Measurements from ENCODE around the gene PLXND1.

The PLXND1 gene

DNA sequence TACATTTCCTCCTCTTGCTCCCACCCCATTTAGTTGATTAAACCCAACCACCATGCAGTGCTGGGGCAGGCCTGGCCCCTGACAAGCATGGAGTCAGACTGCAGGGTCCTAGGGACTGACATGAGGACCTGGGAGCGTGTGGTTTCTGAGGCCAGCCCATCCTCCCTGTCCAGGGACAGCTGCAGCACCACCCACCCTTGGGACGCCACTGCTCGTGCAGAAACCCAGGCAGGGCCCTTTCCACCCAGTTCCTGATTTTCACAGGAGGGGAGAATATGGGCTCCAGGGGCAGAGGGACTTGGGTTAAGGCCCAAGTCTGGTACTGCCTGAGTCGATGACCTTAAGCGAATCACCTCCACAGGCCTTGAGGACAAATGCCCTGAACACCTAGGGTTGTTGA is 23.7 kb downstream of the PLXND1 start:
- DNase-seq = no peak

DNA sequence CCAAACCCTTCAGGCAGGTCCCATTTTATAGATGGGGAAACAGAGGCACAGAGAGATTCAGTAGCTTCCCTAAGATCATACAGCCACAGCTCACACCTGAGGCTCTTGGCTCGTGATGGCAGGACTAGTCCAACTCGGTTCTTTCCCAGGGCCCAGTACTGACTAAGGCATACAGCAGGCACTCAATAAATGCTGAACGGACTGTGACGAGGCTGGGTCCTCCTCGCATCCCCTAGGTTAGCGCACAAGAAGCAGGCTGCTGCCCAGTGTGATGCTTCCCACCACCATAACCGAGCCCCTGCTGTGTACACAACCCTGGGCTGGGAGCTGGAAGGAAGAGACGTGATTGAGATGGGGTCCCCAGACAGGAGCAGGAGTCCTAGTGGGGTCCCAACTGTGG is 24.9 kb downstream of the PLXND1 start:
- DNase-seq = no peak

DNA sequence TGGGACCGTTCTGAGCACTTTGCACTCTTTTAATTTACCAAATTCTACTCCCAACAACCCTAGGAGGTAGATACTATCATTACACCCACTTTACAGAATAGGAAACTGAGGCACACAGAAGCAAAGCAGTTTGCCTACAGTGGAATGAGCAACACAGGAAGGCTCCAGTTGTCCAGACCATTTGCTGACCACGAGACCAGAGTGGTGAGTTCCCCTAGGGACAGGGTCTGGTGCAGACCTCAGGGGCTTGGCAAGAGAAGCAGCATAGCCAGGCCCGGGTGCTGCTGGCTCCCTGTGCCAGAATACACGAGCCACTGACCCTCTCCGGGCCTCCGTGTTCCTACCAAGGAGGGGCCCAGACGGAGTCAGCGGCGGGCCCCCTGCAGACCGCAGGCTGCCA is 26.5 kb downstream of the PLXND1 start:
- DNase-seq = no peak

DNA sequence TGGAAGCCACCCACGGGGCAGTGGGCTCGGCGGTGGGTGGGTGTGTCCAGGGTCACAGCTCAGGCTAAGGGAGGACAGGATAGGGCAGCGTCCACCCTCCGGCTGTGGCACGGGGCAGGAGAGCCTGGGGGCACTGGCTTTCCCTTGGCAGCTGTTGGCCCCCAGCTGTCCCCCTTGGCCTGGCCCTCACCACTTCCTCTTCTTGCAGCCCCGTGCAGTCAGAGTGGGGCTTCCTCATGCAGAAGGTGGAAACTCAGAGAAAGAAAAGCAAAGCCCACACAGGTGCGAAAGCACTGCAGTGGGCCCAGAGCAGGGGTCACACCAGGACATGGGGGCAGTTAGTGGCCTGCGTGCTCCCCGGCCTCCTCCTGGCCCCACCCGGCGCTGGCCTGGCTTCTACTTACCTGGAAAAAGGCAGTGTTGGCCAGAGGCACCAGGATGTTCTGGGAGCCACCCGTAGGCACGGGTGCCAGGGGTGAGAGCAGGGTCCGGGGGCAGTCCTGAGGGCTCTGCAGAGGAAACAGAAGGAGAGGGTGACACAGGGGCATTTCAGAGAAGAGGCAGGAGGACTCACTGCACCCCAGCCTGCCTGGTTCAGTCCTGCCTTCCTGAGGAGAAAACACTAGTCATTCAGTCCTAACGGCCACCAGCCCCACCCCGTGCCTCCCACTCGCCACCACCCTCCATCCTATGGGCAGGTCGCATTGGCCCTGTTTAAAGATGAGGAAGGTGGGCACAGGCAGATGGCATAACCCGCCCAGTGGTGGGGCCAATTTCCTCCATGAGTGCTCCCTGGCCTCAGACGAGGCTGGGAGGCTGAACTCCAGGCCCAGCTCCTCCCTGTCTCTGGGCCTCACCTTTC is 28.3 kb downstream of the PLXND1 start:
- peak; percentile 26 for DNase-seq

GRCh38 chr3:129577366-129577765 is 29.1 kb downstream of the PLXND1 start:
- DNase-seq = peak; percentile 96

DNA sequence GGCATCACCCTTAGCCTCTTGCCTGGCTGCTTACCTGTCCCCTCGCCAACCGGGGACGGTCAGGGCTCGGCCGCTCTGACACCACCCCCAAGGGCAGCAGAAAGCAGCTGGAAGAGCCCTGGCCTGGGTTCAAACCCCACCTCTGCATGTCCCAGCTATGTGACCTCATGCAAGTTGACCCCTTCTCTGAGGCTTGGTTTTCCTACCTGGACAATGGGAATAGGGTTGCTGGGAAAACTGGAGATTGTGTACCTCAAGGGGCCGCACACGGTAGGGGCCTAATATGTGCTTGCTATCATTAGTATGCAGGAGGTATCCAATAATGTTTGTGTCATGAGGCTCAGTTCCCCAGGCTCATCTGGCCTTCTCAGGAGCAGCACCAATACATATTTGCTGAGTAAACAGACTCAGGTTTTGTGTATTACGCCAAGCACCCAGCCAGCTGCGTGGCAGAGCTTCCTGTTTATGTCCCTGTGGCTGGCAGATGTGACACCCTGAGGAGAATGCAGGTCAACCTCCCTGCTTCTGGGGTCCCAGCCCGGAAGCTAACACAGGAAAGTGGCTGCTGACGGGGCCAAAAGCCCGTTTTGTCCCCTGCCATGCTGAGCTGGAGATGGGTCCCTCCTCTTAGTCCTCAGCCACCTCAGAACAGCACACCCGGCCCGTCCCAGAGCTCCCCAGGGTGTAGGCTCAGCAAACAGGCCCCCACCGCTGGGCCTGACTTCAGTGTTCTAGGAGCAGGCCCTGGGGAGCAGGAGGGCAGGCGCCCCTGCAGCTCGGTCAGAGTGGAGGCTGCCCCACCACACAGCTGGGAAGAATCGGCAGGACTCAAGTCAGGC is 29.7 kb downstream of the PLXND1 start:
- DNase-seq = peak; percentile 41

DNA sequence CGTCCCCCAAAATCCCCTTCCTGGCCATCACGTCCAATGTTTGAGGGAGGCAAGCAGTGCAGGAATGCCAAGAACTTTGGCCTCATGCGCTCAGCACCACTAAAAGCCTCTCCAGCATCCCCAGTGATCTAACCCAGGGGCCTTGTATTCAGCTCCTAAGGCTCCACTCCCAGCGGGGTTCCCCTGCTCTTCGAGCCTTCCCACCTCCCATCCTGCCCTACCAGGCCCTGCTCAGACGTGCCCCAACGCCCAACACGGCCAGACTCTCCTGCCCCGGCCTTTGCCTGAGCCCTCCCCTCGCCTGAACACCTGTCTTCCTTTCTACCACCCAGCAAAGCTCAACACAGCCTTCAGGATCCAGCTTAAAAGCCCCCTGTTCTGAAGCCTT is 30.5 kb downstream of the PLXND1 start:
- DNase-seq = no peak

- DNase-seq = no peak
Observed at GRCh38 chr3:129575233-129575996, 31.1 kb downstream of the PLXND1 start.

DNA sequence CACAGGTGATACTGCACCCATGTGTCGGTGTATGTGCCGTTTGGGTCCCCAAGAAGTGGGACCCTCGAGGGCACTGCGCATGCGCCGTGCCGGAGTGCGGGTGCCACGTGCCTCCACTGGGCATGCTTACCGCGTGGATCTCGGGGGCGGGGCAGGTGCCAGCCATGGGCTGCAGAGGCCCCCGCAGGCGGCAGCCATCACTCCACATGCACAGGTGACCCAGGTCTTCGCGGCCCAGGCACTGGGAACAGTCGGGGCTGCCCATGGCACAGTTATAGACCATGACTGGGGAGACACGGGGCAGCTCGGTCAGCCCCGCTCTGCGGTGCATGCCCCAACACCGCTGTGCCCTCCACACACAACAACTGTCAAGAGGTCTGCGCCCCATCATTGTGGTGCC is 32.3 kb downstream of the PLXND1 start:
- no peak for DNase-seq

DNA sequence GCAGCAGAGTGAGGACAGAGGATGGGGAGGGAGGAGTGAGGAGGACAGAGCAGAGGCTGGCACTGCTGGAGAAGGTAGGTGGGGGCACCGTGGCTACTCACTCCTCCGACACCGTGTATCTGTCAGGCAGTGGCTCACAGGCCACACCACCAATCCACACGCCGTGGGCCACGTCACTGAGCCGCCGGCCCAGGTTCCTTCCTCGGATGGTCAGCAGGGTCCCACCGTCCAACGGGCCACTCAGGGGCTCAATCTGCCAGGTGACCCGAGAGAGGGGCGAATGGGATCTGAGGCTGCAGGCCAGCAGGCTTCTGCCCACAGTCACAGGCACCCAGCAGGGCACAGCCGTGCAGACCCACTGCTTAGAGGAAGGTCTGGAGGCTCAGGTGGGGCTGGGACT is 33.0 kb downstream of the PLXND1 start:
- no peak for DNase-seq

GRCh38 chr3:129572603-129573002 is 33.9 kb downstream of the PLXND1 start:
- no peak for DNase-seq

DNA sequence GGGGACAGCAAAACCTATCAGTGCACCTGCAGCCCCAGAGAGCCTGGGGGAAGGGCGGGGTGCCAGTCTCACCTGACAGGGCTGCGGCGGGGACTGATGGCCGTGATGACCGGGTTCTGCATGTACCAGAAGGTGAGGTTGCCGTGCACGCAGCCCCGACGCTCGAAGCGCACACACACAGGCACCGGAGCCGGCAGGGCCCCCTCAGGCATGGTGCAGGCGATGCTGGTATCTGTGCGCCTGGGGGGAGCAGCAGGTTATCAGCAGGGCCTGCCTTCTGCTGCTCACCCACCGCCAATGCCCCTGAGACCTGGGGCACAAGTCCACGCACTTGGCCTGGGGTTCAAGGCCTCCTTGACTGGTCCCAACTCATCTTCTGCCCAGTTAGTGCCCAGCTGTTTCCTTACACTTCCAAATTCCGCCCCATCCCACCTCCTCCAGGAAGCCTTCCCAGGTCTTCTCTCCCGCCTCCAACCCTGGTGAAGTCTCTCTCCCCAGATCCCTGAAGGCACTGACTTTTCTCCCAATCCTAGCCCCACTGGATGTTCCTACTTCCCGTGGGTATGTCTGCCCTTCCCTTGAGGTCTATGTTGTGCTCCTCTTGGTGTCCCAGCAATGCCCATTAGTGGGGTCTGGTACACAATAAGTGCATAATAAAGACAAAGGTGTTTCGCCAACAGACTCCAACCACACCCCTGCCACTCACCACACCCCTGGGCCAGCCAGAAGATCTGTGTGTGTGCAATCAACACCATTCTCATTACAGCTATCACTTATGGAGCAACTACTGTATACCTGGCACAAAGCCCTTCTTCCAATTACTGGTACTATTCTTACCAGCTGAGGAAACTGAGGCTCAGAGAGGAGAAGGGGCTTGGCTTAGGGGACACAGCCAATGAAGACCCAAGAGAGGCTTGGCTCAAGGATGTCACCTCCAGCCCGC is 34.6 kb downstream of the PLXND1 start:
- DNase-seq = no peak

GRCh38 chr3:129569856-129570255 is 36.6 kb downstream of the PLXND1 start:
- no peak for DNase-seq

GRCh38 chr3:129567939-129568338 is 38.5 kb downstream of the PLXND1 start:
- DNase-seq = no peak

DNA sequence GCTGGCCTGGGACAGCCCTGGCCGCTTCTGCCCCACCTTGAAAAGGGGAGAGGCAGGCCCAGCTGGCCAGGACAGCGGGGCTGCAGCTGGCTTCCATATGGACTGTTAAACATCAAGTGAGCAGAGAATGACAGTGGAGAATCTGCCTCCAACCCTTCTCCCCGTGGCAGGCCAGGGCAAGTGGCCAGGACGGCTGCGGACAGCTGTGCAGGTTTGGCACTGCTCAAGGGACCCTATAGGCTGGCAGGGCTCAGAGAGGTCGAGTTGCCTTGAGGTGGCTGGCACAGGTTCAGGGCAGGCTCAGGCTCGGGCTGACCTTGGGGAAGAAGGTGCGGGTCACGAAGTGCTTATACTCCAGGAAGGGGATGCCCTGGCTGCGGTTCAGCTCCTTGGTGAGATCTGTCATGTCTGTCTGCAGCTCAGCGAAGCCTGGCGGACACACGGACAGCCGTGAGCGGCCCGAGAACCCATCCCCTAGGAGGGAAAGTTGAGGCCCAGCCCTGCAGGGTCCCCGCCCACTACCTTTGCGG is 39.2 kb downstream of the PLXND1 start:
- peak; percentile 24 for DNase-seq

GRCh38 chr3:129565902-129566301 is 40.6 kb downstream of the PLXND1 start:
- no peak for DNase-seq

DNA sequence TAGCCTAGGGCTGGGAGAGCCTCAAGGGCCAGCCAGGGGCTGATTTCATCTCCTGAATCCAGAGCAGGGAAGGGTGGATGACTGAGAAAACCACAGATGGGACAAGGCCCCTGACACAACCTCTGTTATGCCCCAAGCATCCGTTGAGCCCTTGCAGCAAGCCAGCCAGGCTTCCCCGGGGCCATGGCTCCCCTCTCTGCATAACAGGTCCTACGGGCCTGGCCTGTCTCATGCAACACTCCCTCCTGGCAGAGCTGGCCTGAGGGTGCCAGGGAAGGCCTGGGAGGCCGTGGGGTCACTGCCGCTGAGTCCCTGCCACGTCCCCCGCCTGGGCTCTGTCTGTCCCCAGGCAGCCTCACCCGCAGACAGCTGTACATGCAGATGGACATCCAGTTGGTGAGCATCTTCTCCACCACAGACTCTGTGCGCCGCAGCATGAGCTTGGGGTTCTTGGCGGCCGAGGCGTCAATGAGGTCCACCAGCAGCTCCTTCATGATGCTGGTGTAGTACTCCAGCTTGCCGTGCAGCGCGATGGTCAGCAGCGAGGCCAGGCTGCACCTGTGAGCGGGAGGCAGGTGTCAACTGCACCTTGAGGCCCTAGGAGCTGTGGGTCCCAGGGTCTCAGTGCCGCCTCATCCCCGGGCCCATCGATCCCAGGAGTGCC is 41.4 kb downstream of the PLXND1 start:
- no peak for DNase-seq

GRCh38 chr3:129563850-129564535 is 42.5 kb downstream of the PLXND1 start:
- no peak for DNase-seq

GRCh38 chr3:129563332-129563731 is 43.1 kb downstream of the PLXND1 start:
- DNase-seq = no peak

DNA sequence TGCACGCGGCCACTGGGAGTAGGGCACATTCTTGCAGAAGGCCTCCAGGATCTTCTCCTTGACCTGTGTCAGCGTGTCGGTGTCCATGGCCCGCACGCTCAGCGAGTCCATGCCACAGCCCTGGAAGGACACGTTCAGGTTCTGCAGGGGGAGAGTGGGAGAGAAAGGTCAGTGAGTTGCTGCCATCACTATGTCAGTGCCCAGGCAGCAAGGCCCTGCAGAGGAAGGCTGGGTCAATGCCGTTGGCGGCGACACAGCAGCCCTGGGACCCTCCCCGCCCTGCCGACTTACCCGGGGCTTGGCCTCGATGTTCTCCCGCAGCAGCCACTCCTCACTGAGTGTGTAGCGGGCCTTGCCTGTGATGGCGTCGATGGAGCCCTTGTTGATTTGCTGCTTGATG is 43.7 kb downstream of the PLXND1 start:
- no peak for DNase-seq

Data from NCI-H1694 (cell line).